Measurements from ENCODE around the gene PCSK5. TPM values are rescaled to one million over a fixed set of nuclear protein-coding genes. Genes with fewer than 3 reads are reported as not detected.

The PCSK5 gene
- total and polyA plus RNA-seq, 2 of the 8 experiments (the other 6 are each of a cell fraction or from before 2014, with no cell fraction given), result 5.5 to 10.7 TPM

DNA sequence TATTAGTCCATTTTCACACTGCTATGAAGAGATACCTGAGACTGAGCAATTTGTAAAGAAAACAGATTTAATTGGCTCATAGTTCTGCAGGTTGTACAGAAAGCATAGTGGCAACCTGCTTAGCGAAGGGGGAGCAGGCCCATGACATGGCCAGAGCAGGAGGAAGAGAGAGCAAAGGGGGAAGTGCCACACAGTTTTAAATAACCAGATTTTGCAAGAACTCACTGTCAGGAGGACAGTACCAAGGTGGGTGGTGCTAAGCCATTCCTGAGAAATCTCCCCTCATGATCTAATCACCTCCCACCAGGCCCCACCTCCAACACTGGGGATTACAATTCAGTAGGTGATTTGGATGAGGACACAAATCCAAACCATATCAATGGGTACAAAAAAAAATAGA is 16.8 kb upstream of the PCSK5 start (continued):
- TF ChIP-seq, protein P1, sequence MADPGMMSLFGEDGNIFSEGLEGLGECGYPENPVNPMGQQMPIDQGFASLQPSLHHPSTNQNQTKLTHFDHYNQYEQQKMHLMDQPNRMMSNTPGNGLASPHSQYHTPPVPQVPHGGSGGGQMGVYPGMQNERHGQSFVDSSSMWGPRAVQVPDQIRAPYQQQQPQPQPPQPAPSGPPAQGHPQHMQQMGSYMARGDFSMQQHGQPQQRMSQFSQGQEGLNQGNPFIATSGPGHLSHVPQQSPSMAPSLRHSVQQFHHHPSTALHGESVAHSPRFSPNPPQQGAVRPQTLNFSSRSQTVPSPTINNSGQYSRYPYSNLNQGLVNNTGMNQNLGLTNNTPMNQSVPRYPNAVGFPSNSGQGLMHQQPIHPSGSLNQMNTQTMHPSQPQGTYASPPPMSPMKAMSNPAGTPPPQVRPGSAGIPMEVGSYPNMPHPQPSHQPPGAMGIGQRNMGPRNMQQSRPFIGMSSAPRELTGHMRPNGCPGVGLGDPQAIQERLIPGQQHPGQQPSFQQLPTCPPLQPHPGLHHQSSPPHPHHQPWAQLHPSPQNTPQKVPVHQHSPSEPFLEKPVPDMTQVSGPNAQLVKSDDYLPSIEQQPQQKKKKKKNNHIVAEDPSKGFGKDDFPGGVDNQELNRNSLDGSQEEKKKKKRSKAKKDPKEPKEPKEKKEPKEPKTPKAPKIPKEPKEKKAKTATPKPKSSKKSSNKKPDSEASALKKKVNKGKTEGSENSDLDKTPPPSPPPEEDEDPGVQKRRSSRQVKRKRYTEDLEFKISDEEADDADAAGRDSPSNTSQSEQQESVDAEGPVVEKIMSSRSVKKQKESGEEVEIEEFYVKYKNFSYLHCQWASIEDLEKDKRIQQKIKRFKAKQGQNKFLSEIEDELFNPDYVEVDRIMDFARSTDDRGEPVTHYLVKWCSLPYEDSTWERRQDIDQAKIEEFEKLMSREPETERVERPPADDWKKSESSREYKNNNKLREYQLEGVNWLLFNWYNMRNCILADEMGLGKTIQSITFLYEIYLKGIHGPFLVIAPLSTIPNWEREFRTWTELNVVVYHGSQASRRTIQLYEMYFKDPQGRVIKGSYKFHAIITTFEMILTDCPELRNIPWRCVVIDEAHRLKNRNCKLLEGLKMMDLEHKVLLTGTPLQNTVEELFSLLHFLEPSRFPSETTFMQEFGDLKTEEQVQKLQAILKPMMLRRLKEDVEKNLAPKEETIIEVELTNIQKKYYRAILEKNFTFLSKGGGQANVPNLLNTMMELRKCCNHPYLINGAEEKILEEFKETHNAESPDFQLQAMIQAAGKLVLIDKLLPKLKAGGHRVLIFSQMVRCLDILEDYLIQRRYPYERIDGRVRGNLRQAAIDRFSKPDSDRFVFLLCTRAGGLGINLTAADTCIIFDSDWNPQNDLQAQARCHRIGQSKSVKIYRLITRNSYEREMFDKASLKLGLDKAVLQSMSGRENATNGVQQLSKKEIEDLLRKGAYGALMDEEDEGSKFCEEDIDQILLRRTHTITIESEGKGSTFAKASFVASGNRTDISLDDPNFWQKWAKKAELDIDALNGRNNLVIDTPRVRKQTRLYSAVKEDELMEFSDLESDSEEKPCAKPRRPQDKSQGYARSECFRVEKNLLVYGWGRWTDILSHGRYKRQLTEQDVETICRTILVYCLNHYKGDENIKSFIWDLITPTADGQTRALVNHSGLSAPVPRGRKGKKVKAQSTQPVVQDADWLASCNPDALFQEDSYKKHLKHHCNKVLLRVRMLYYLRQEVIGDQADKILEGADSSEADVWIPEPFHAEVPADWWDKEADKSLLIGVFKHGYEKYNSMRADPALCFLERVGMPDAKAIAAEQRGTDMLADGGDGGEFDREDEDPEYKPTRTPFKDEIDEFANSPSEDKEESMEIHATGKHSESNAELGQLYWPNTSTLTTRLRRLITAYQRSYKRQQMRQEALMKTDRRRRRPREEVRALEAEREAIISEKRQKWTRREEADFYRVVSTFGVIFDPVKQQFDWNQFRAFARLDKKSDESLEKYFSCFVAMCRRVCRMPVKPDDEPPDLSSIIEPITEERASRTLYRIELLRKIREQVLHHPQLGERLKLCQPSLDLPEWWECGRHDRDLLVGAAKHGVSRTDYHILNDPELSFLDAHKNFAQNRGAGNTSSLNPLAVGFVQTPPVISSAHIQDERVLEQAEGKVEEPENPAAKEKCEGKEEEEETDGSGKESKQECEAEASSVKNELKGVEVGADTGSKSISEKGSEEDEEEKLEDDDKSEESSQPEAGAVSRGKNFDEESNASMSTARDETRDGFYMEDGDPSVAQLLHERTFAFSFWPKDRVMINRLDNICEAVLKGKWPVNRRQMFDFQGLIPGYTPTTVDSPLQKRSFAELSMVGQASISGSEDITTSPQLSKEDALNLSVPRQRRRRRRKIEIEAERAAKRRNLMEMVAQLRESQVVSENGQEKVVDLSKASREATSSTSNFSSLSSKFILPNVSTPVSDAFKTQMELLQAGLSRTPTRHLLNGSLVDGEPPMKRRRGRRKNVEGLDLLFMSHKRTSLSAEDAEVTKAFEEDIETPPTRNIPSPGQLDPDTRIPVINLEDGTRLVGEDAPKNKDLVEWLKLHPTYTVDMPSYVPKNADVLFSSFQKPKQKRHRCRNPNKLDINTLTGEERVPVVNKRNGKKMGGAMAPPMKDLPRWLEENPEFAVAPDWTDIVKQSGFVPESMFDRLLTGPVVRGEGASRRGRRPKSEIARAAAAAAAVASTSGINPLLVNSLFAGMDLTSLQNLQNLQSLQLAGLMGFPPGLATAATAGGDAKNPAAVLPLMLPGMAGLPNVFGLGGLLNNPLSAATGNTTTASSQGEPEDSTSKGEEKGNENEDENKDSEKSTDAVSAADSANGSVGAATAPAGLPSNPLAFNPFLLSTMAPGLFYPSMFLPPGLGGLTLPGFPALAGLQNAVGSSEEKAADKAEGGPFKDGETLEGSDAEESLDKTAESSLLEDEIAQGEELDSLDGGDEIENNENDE (IDR thresholded peaks at IDR 0.05; ENCODE audit: insufficient replicate concordance, low read length), result no peak
- TF ChIP-seq ZNF274 (IDR thresholded peaks at IDR 0.05; ENCODE audit: borderline replicate concordance, extremely low read depth, low read length) (no peak), TCF12 (IDR thresholded peaks at IDR 0.05; ENCODE audit: low read depth, low read length) (no peak), SP1 (IDR thresholded peaks at IDR 0.05; ENCODE audit: low read depth, low read length) (no peak)
- TF ChIP-seq, protein P2, sequence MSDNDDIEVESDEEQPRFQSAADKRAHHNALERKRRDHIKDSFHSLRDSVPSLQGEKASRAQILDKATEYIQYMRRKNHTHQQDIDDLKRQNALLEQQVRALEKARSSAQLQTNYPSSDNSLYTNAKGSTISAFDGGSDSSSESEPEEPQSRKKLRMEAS (IDR thresholded peaks at IDR 0.05), result no peak
